HG03135 (cell line): ENCODE data around the gene CABYR.
"Not testable (repeated sequence)": the region's sequence is repeated elsewhere in the genome, so short reads cannot be mapped to it uniquely, and the experiment has no call there.

ENCODE experiments used
- ATAC-seq: cut with Tn5 transposase; IDR thresholded peaks from one replicate; pipeline ENCODE4 v1.9.1; 2021; ENCODE audit warnings: mild to moderate bottlenecking, moderate library complexity; ENCODE audit not compliant: unreplicated experiment

CABYR gene

DNA sequence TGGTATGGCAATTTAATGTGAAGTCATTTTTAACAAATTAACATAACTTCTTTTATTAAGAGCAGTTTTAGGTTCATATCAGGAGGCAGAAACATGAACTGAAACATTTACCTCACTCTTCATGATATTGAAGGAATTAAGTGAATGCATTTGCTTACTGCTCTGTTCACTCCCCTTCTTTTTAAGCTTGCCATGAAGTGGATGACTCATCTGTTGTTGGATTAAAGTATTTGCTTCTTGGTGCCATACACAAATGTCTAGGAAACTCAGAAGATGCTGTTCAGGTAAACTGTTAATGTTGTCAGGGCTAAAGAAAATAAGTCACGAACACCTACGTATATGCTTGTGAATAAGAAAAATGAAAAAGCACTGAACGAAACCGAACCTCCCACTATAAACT lies 10.2 kb upstream of the CABYR start:
- no peak for ATAC-seq

DNA sequence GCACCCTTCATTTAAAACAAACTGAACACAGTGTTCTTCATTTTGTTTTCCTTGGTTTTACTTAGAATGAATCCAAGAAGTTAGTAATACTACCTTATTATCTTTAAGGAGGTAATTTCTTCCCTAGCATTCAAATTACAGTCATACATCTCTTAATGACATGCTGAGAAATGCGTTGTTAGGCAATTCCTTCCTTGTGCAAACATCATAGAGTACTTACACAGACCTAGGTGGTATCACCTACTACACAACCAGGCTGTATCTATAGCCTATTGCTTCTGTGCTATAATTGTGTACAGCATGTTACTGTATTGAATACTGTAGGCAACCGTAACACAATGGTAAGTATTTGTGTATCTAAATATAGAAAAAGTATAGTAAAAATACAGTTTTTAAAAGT lies 8.4 kb upstream of the CABYR start:
- ATAC-seq: no peak

GRCh38 chr18:24136967-24137373 lies 1.9 kb upstream of the CABYR start:
- no peak for ATAC-seq

DNA sequence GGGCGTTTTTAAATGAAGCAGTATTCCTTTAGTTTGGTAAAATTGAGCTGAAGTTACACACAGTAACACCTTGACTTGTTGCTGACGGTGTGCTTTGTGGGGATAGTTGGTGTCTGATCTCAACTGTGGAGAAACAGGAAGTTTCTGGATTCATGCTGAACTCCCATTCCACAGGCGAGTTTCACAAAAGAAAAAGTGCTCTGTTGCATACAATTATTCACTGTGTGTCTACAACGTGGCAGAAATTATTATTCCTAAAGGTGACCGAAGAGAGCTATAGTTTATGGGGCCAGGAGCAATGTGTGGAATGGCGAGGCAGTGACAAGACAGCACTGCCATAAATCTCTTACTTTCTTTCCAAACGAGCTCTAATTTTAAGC lies 463 bp upstream of the CABYR start:
- ATAC-seq: no peak

- no peak for ATAC-seq
Measured at GRCh38 chr18:24140697-24141096, 1.8 kb downstream of the CABYR start.

- ATAC-seq: no peak
Measured at GRCh38 chr18:24142376-24142775, 3.5 kb downstream of the CABYR start.

DNA sequence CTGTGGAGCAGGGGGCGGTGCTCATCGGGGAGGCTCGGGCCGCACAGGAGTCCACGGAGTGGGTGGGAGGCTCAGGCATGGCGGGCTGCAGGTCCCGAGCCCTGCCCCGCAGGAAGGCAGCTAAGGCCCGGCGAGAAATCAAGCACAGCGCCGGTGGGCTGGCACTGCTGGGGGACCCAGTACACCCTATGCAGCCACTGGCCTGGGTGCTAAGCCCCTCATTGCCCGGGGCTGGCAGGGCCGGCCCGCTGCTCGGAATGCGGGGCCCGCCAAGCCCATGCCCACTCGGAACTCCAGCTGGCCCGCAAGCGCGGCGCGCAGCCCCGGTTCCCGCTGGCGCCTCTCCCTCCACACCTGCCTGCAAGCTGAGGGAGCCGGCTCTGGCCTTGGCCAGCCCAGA lies 10.7 kb downstream of the CABYR start:
- ATAC-seq: not testable (repeated sequence)

DNA sequence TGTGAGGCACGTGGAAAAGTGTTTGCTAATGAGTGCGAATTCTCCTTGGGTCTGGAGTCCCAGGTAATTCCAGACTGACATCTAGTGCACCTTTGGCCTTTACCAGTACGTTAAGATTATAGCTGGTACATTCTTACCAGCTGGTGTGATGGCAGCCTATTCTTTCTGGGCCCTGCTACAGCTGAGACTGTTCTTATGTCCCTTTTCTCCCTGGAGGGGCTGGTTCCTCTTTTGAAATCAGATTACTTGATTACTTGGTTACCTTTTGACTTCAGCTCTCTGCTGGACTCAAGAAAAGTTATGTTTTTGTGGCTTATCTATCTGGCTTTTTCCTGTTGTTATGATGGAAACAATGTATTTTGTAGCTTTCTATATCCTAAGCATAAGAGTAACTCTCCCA lies 14.5 kb downstream of the CABYR start:
- ATAC-seq: no peak

DNA sequence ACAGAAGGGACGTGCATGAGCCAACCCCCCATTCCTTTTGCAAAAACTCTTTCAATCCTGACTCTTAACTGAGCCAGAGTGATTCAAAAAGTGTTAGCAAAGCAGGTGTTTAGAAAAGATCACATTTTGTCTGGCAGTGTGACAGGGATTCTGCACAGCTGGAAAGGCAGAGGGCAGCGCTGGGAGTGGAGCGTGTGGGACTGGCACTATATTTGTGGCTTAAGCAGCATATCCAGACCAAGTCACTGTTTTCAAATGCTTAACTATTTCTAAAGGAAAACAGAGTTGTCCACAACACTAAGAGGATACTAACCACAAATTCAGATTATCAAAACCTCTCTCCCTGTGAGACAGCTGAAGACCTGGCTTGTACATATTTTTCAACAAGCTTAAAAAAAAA lies 19.0 kb downstream of the CABYR start:
- no peak for ATAC-seq

DNA sequence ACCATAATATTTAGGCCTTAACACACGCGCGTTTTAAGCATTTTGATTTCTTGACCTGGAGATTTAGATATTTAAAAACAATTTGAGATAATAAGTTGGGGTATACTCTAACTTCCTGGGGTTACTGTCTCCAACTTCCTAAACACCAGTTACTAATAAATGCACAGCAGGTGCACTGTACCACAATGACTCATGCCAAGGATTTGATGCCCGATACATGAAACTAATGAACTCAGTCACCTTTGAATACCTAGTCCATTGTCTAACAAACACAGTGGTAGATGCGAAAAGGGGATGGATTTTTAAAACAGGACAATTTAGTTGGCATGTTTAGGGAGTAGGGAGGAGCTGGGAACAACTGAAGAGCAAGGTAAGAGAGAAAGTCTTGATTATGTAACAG lies 21.2 kb downstream of the CABYR start:
- no peak for ATAC-seq

GRCh38 chr18:24161304-24161703 lies 22.4 kb downstream of the CABYR start:
- ATAC-seq: no peak

DNA sequence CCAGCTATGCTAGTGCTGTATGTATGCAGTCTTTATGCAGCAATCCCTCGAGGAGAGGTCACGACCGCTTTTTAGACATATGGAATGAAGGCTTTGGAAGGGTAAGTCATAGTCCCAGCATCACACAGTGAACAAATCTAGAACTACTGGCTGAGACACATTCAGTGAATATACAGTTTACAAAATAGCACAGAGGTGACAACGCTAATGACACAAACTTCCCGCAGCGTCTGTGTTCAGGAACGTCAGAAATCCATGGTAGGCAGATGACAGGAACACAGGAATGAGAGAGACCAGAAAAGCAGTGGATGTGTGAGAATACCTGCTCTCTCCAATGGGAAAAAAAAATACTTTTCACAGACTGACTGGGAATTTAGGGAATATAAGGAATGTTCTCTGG lies 29.6 kb downstream of the CABYR start:
- no peak for ATAC-seq

- no peak for ATAC-seq
Measured at GRCh38 chr18:24170360-24170759, 31.5 kb downstream of the CABYR start.

GRCh38 chr18:24173997-24174396 lies 35.1 kb downstream of the CABYR start:
- ATAC-seq: no peak

DNA sequence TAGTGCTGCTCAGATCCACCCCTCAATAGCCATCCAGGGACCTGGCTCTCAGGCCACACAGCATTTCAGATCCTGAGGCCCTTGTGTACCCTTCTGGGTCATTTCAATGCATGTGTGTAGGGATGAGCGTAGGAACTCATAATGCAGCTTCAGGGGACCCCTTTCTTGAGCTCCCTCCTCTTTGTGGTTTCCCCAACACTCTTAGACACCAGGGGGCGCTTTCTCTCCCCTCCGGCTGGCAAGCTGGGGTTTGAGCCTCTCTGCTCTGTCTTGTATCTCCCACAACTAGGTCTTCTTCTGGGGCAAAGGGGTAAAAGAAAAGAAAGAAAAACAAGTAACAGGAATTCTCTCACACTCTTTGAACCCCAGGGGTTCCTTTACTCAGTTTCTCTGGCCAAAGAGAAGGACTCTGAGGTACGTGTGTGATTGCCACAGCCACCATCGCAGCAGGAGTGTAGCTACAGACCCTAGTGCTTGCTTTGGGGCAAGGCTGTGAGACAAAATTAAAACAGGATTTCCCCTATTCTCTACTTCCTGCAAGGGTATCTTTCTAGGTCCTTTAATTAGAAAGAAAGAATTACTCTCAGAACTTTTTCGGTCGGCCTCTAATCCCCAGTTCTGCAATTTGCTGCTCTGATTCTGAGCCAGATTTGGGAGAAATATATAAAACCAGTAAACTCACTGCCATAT lies 38.0 kb downstream of the CABYR start:
- peak; percentile 91 for ATAC-seq

GRCh38 chr18:24177499-24178133 lies 38.8 kb downstream of the CABYR start:
- ATAC-seq: no peak

DNA sequence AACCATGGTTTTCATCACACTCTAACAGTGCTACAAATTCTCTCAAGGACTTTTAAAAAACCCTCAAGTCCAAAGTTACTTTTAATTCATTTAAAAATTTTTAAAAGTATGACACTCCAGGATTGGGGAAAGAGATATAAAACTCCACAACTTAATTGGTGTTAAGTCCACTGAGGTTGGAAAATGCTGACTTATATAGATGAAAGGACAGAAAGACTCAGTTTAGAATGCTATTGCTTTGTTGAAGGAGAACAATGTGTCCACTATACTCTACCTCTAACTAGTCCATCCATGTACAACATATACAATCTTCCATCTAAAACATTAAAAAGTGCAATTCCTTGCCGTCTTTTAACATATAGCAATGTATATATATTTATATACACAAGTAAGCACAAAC lies 41.2 kb downstream of the CABYR start:
- no peak for ATAC-seq

DNA sequence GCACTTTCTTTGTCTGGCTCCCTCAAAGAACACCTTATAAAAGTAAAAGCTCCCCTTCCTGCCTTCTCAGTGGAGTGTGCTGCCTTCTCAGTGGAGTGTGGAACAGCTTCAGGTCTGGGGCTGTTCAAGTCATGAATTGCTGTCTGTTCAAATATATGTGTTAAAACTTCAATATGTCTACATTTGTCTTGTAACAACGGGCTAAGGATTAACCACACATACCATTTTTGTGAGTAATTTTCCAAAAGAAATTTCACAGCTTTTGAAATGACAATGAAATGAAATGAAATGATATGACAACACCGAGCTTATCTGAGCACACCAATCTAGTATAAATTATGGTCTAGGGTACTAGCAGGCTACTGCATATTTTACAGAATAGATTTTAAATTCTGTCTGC lies 42.9 kb downstream of the CABYR start:
- no peak for ATAC-seq

- no peak for ATAC-seq
Measured at GRCh38 chr18:24185805-24186204, 46.9 kb downstream of the CABYR start.

GRCh38 chr18:24187049-24187448 lies 48.2 kb downstream of the CABYR start:
- peak; percentile 47 for ATAC-seq

- no peak for ATAC-seq
Measured at GRCh38 chr18:24187689-24188088, 48.8 kb downstream of the CABYR start.

GRCh38 chr18:24188120-24188519 lies 49.3 kb downstream of the CABYR start:
- ATAC-seq: no peak

GRCh38 chr18:24189007-24189528 lies 50.2 kb downstream of the CABYR start:
- peak; percentile 82 for ATAC-seq
